ENCODE data around the gene DIPK1A.

DNA sequence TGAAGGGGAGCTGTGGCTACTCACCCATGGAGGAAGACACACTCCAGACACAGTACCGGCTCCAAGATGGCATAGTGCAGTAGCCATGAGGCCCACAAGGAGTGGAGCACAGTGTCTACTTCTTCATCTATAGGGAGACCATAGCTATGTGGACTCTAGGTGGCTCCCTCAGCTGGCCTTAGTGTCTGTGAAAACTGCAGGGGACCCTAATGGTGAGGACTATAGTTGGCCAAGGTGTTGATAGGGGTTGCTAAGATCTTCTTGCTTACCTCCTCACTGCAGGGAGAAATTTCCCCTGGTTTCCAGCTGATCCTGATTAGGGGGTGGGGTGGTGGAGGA is 58.9 kb downstream of the DIPK1A start:
- TF ChIP-seq GATA2 (IDR thresholded peaks at IDR 0.05; ENCODE audit: low read depth, low read length) (no peak), GATA3 (IDR thresholded peaks at IDR 0.05; ENCODE audit: low read depth, low read length) (no peak)
